ENCODE measurements around the gene SDCBP2. TPM values are rescaled to one million over a fixed set of nuclear protein-coding genes. Genes with fewer than 3 reads are reported as not detected.

The SDCBP2 gene
- total and polyA plus RNA-seq, 2 donors from 2014 or later: 10.3 to 18.3 TPM

DNA sequence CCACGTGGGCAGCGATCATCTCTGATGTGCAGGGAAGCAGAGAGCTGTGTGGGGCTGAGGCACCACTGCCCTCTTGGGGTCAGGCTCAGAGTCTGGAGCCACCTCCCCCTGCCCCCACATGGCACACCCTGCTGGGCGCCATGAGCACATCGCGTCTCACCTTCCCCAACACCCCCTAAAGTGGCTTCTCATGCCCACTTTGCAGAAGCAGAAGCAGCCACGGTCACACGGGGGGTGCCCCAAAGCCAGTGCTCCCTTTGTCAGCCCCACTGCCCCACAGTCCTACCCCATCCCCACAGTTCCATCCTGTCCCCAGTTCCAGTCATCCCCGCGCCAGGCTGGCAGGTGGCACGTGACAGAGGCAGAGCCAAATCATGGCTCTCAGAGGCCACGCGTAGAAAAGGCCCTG lies 19.5 kb downstream of the SDCBP2 start:
- DNase-seq: no peak
- intact Hi-C loops (cut with DNase I): no loop called here
- TF ChIP-seq CTCF (IDR thresholded peaks at IDR 0.05; ENCODE audit: borderline replicate concordance, extremely low read depth, insufficient read depth): no peak
- Histone ChIP-seq H3K9ac (ENCODE audit: low read length in 3 of 3) (no peak overlapping the region), H3K36me3 (ENCODE audit: control insufficient read depth in 2 of 3, insufficient read depth in 3 of 3, low read length in 3 of 3) (no peaks in the 10 kb centered on the region), H3K27me3 (ENCODE audit: control insufficient read depth, insufficient read depth, low read length) (no peaks in the 10 kb centered on the region), H3K9me3 (ENCODE audit: control insufficient read depth in 2 of 3, insufficient read depth in 1 of 3, low read length in 3 of 3) (no peaks in the 10 kb centered on the region), H3K4me3 (ENCODE audit: low read length in 3 of 3) (no peak overlapping the region), H3K27ac (ENCODE audit: low read depth in 2 of 2, low read length in 2 of 2) (no peak overlapping the region), H3K4me1 (ENCODE audit: control insufficient read depth in 2 of 3, insufficient read depth in 2 of 3, low read depth in 1 of 3, low read length in 3 of 3) (no peaks in the 10 kb centered on the region)
- FAIRE-seq: no peak

GRCh38 chr20:1308702-1309095 lies 20.2 kb downstream of the SDCBP2 start:
- FAIRE-seq (no peak), DNase-seq (peak in 1 of 5 donors; percentile 41)
- Histone ChIP-seq H3K4me1 (ENCODE audit: control insufficient read depth in 2 of 3, insufficient read depth in 2 of 3, low read depth in 1 of 3, low read length in 3 of 3) (no peaks in the 10 kb centered on the region), H3K4me3 (ENCODE audit: low read length in 3 of 3) (no peak overlapping the region), H3K27me3 (ENCODE audit: control insufficient read depth, insufficient read depth, low read length) (no peaks in the 10 kb centered on the region), H3K9ac (ENCODE audit: low read length in 3 of 3) (no peak overlapping the region), H3K9me3 (ENCODE audit: control insufficient read depth in 2 of 3, insufficient read depth in 1 of 3, low read length in 3 of 3) (no peaks in the 10 kb centered on the region), H3K36me3 (ENCODE audit: control insufficient read depth in 2 of 3, insufficient read depth in 3 of 3, low read length in 3 of 3) (no peaks in the 10 kb centered on the region), H3K27ac (ENCODE audit: low read depth in 2 of 2, low read length in 2 of 2) (no peak overlapping the region)
- intact Hi-C loops (cut with DNase I): no loop called here
- no peak for TF ChIP-seq CTCF (IDR thresholded peaks at IDR 0.05; ENCODE audit: borderline replicate concordance, extremely low read depth, insufficient read depth)

- no peak for TF ChIP-seq CTCF (IDR thresholded peaks at IDR 0.05; ENCODE audit: borderline replicate concordance, extremely low read depth, insufficient read depth)
- no peaks in the 10 kb centered on the region for H3K4me1 ChIP-seq (ENCODE audit: control insufficient read depth in 2 of 3, insufficient read depth in 2 of 3, low read depth in 1 of 3, low read length in 3 of 3)
- no peak for FAIRE-seq
- H3K4me3 ChIP-seq (ENCODE audit: low read length in 3 of 3): no peak overlapping the region
- H3K27me3 ChIP-seq (ENCODE audit: control insufficient read depth, insufficient read depth, low read length): no peaks in the 10 kb centered on the region
- no peaks in the 10 kb centered on the region for H3K9me3 ChIP-seq (ENCODE audit: control insufficient read depth in 2 of 3, insufficient read depth in 1 of 3, low read length in 3 of 3)
- DNase-seq: peak in 1 of 5 donors; percentile 62
- no peak overlapping the region for H3K27ac ChIP-seq (ENCODE audit: low read depth in 2 of 2, low read length in 2 of 2)
- no peak overlapping the region for H3K9ac ChIP-seq (ENCODE audit: low read length in 3 of 3)
- intact Hi-C loops (cut with DNase I): no loop called here
- no peaks in the 10 kb centered on the region for H3K36me3 ChIP-seq (ENCODE audit: control insufficient read depth in 2 of 3, insufficient read depth in 3 of 3, low read length in 3 of 3)
Observed at GRCh38 chr20:1308067-1308701, 20.8 kb downstream of the SDCBP2 start.

GRCh38 chr20:1307571-1307971 lies 21.4 kb downstream of the SDCBP2 start:
- Histone ChIP-seq H3K9me3 (ENCODE audit: control insufficient read depth in 2 of 3, insufficient read depth in 1 of 3, low read length in 3 of 3) (no peaks in the 10 kb centered on the region), H3K36me3 (ENCODE audit: control insufficient read depth in 2 of 3, insufficient read depth in 3 of 3, low read length in 3 of 3) (no peaks in the 10 kb centered on the region), H3K27me3 (ENCODE audit: control insufficient read depth, insufficient read depth, low read length) (no peaks in the 10 kb centered on the region), H3K27ac (ENCODE audit: low read depth in 2 of 2, low read length in 2 of 2) (no peak overlapping the region), H3K4me3 (ENCODE audit: low read length in 3 of 3) (no peak overlapping the region), H3K9ac (ENCODE audit: low read length in 3 of 3) (no peak overlapping the region), H3K4me1 (ENCODE audit: control insufficient read depth in 2 of 3, insufficient read depth in 2 of 3, low read depth in 1 of 3, low read length in 3 of 3) (no peaks in the 10 kb centered on the region)
- DNase-seq: peak in 1 of 5 donors; percentile 51
- TF ChIP-seq CTCF (IDR thresholded peaks at IDR 0.05; ENCODE audit: borderline replicate concordance, extremely low read depth, insufficient read depth): no peak
- FAIRE-seq: no peak
- intact Hi-C loops (cut with DNase I): no loop called here

Data from kidney (tissue), 14 donors.